ENCODE measurements around the gene SSH2.
"Not testable (repeated sequence)": the region's sequence is repeated elsewhere in the genome, so short reads cannot be mapped to it uniquely, and the experiment has no call there.

SSH2 gene

DNA sequence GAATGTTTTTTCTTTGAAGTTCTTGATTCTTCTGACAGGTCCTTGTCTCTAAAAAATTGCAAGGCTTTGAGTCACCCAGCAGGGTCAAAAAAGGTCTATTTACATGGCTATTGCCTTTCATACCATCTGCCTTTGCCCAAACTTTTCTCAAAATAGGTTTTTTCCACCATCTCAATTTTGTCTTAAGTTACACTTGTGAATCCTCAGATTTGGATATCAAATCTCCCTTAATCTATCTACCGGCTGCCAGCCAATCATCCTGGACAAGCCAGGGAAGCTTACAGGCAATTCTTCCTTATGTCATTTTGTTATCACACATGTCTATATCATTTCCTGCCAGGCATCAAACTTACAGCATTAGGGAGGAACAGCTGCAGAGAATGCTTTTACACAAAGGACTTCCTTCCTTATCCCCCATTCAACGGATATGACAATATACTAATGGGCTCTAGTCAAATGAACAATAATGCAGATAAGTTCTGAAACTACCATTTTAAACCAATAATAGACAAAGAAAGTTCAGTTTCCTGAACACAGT is 203.2 kb downstream of the SSH2 start:
- DNase-seq (ENCODE audit: low read depth, low spot score): peak; percentile 89
- H3K4me3 ChIP-seq (ENCODE audit: low read length): peak overlapping the region; percentile 0

DNA sequence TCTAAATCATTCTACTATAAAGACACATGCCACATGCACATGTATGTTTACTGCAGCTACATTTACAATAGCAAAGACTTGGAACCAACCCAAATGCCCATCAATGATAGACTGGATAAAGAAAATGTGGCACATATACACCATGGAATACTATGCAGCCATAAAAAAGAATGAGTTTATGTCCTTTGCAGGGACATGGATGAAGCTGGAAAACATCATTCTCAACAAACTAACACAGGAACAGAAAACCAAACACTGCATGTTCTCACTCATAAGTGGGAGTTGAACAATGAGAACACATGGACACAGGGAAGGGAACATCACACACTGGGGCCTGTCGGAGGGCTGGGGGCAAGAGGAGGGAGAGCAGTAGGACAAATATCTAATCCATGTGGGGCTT is 204.6 kb downstream of the SSH2 start:
- DNase-seq (ENCODE audit: low read depth, low spot score); H3K4me3 ChIP-seq (ENCODE audit: low read length): not testable (repeated sequence)

GRCh38 chr17:29723278-29724047 is 206.6 kb downstream of the SSH2 start:
- peak; percentile 70 for DNase-seq (ENCODE audit: low read depth, low spot score)
- peak overlapping the region; percentile 42 for H3K4me3 ChIP-seq (ENCODE audit: low read length)

DNA sequence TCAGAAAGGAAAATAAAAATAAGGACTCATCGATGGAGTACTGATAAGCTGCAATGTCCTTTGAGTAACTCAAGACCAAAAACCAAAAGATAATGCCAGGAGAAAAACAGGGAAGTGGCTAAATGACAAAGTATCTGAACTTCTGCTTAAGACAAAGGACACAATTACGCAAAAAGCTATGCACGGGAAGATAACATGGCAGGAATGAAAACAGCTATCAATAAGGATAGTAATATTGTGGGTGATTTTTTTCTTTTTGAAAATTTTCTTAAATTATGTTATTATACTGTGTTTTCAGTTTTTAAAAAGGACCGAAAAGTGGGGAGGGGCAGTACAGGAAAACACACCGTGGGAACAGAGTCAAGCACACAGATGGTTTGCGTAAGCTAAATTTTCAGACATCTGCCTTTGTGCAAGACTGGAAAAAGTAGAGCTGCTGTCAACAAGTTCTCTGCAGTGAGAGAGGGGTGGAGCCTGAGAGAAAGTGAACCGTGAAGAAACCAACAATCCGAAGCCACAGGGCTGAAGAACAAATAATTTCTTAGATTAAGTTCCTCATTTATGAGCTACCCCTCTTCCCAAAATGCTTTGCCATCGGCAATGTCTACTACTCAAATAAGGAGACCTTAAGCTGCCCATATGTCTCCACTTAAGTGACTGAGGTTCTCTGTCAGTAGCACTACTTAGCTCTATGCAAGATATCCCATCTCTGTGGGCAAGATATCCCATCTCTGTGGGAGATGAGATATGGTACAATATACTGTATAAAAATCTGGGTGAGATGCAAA is 207.4 kb downstream of the SSH2 start:
- peak overlapping the region; percentile 42 for H3K4me3 ChIP-seq (ENCODE audit: low read length)
- DNase-seq (ENCODE audit: low read depth, low spot score): peak; percentile 85

DNA sequence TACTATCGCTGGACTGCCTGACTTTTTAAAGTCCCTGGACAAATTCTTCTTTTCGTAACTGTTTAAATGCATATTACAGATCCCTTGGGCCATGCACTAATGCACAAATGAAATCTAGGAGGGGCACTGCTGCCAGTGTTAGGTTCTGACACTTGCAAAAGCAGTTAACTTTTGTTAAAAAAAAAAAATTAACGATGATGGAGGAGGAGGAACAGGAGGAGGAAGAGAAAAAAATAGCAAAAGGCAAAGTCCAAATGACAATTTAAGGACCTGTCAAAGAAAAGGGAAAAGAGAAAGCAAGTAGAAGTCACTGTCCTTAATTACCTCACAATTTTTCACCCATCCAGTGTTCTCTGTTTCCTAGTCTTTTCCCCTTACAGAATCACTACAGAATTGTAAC is 209.5 kb downstream of the SSH2 start:
- no peak for DNase-seq (ENCODE audit: low read depth, low spot score)
- H3K4me3 ChIP-seq (ENCODE audit: low read length): no peak overlapping the region

DNA sequence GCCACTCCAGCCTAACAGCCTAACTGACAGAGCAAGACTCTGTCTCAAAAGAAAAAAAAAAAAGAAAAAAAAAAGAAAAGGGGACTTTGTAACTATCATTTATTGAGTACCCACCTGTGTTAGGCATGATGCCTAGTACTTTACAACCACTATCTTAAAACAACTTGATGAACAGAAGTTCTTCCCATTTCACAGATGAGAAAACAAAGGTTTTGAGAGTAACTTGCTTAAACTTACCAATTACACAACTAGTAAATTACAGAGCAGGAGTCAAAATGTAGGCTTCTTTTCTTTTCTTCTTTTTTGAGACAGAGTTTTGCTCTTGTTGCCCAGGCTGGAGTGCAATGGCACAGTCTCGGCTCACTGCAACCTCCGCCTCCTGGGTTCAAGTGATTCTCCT is 210.6 kb downstream of the SSH2 start:
- no peak for DNase-seq (ENCODE audit: low read depth, low spot score)
- H3K4me3 ChIP-seq (ENCODE audit: low read length): no peak overlapping the region

GRCh38 chr17:29718446-29719039 is 211.5 kb downstream of the SSH2 start:
- DNase-seq (ENCODE audit: low read depth, low spot score): no peak
- no peak overlapping the region for H3K4me3 ChIP-seq (ENCODE audit: low read length)

- no peak for DNase-seq (ENCODE audit: low read depth, low spot score)
- no peak overlapping the region for H3K4me3 ChIP-seq (ENCODE audit: low read length)
These were observed 212.2 kb downstream of the SSH2 start for GRCh38 chr17:29717817-29718216.

- no peak overlapping the region for H3K4me3 ChIP-seq (ENCODE audit: low read length)
- DNase-seq (ENCODE audit: low read depth, low spot score): no peak
These were observed 213.5 kb downstream of the SSH2 start for GRCh38 chr17:29716566-29716965.

GRCh38 chr17:29715680-29716079 is 214.3 kb downstream of the SSH2 start:
- DNase-seq (ENCODE audit: low read depth, low spot score): no peak
- no peak overlapping the region for H3K4me3 ChIP-seq (ENCODE audit: low read length)

- H3K4me3 ChIP-seq (ENCODE audit: low read length): no peak overlapping the region
- no peak for DNase-seq (ENCODE audit: low read depth, low spot score)
These were observed 215.9 kb downstream of the SSH2 start for GRCh38 chr17:29714146-29714545.

GRCh38 chr17:29713626-29714025 is 216.4 kb downstream of the SSH2 start:
- H3K4me3 ChIP-seq (ENCODE audit: low read length): no peak overlapping the region
- DNase-seq (ENCODE audit: low read depth, low spot score): no peak

GRCh38 chr17:29711588-29712385 is 218.2 kb downstream of the SSH2 start:
- no peak overlapping the region for H3K4me3 ChIP-seq (ENCODE audit: low read length)
- DNase-seq (ENCODE audit: low read depth, low spot score): no peak

- H3K4me3 ChIP-seq (ENCODE audit: low read length): no peak overlapping the region
These were observed 219.1 kb downstream of the SSH2 start for GRCh38 chr17:29710891-29711418.

GRCh38 chr17:29710520-29710884 is 219.5 kb downstream of the SSH2 start:
- DNase-seq (ENCODE audit: low read depth, low spot score): no peak
- H3K4me3 ChIP-seq (ENCODE audit: low read length): no peak overlapping the region

More at GRCh38 chr17:29710891-29711418, 219.1 kb downstream of the SSH2 start:
- no peak for DNase-seq (ENCODE audit: low read depth, low spot score)

- DNase-seq (ENCODE audit: low read depth, low spot score): no peak
- no peak overlapping the region for H3K4me3 ChIP-seq (ENCODE audit: low read length)
These were observed 220.0 kb downstream of the SSH2 start for GRCh38 chr17:29709866-29710519.

- no peak for DNase-seq (ENCODE audit: low read depth, low spot score)
- peak overlapping the region; percentile 49 for H3K4me3 ChIP-seq (ENCODE audit: low read length)
These were observed 222.8 kb downstream of the SSH2 start for GRCh38 chr17:29707212-29707571.

DNA sequence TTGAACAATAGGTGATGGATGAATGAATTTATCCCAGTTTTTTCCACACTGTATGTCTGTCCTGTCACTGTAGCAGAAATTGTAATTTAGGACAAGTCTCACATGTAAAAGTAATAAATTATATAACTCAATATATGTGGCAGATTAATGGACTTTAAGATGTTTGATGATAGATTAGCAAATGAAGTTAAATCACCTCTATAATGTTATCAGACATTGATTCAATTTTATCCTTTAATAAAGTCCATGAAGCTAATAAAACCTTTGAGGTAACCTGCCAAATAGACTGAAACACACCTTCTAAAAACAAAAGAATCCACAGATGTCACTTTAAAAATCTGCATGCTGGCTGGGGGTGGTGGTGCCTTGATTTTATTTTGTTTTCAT is 224.0 kb downstream of the SSH2 start:
- no peak for DNase-seq (ENCODE audit: low read depth, low spot score)
- peak overlapping the region; percentile 49 for H3K4me3 ChIP-seq (ENCODE audit: low read length)
